SK-N-SH treated with all-trans-retinoic acid at 6 μM for 48 hours (cell line): Measurements from ENCODE around the gene TSPAN9.

Experiments used
- ATAC-seq: fragments of 200-7000 bp; cut with Tn5 transposase; 3 replicates; pipeline ENCODE4 v1.9.1; 2020; ENCODE audit warnings: mild to moderate bottlenecking, moderate library complexity
- ARNTL ChIP-seq: fragments of 450-650 bp; formaldehyde crosslinking; IDR thresholded peaks from 2 replicates; pipeline ENCODE4 v1.5.0; 2020; ENCODE audit warnings: low read depth, mild to moderate bottlenecking, moderate library complexity, borderline replicate concordance
- BACH2 ChIP-seq: fragments of 250-450 bp; sonication (Bioruptor Pico); IDR thresholded peaks from 2 replicates; pipeline ENCODE4 v1.9.0; 2021; ENCODE audit warnings: mild to moderate bottlenecking, borderline replicate concordance
- CSDC2 ChIP-seq: fragments of 250-450 bp; sonication (Bioruptor Pico); IDR thresholded peaks from 2 replicates; pipeline ENCODE4 v1.5.0; 2020; ENCODE audit warnings: mild to moderate bottlenecking, moderate library complexity
- CSRNP3 ChIP-seq: fragments of 250-450 bp; sonication (Bioruptor Pico); IDR thresholded peaks from 2 replicates; pipeline ENCODE4 v1.5.1; 2021; ENCODE audit warnings: mild to moderate bottlenecking, moderate library complexity
- ESRRG ChIP-seq: fragments of 250-450 bp; sonication (Bioruptor Pico); IDR thresholded peaks from 2 replicates; pipeline ENCODE4 v1.6.1; 2021; ENCODE audit warnings: mild to moderate bottlenecking
- GLIS3 ChIP-seq: fragments of 250-450 bp; sonication (Bioruptor Pico); IDR thresholded peaks from 2 replicates; pipeline ENCODE4 v1.5.0; 2020; ENCODE audit warnings: mild to moderate bottlenecking, moderate library complexity
- OSR1 ChIP-seq: fragments of 250-450 bp; sonication (Bioruptor Pico); IDR thresholded peaks from 2 replicates; pipeline ENCODE4 v1.8.0; 2022; ENCODE audit warnings: moderate library complexity, mild to moderate bottlenecking, inconsistent platforms
- PATZ1 ChIP-seq: fragments of 250-450 bp; sonication (Bioruptor Pico); IDR thresholded peaks from 2 replicates; pipeline ENCODE4 v1.8.0; 2020; ENCODE audit warnings: mild to moderate bottlenecking, moderate library complexity, borderline replicate concordance
- PPARA ChIP-seq: fragments of 250-450 bp; sonication (Bioruptor Pico); IDR thresholded peaks from 2 replicates; pipeline ENCODE4 v1.5.0; 2020; ENCODE audit warnings: mild to moderate bottlenecking, borderline replicate concordance
- RARB ChIP-seq: fragments of 250-450 bp; sonication (Bioruptor Pico); IDR thresholded peaks from 2 replicates; pipeline ENCODE4 v1.8.0; 2021; ENCODE audit warnings: mild to moderate bottlenecking, moderate library complexity
- TCF4 ChIP-seq: fragments of 250-450 bp; sonication (Bioruptor Pico); IDR thresholded peaks from 2 replicates; pipeline ENCODE4 v1.8.0; 2021; ENCODE audit warnings: mild to moderate bottlenecking, moderate library complexity, borderline replicate concordance
- TOX ChIP-seq: fragments of 250-450 bp; sonication (Bioruptor Pico); IDR thresholded peaks from 2 replicates; pipeline ENCODE4 v1.8.0; 2021; ENCODE audit warnings: mild to moderate bottlenecking, moderate library complexity, borderline replicate concordance
- TSHZ2 ChIP-seq: fragments of 250-450 bp; sonication (Bioruptor Pico); IDR thresholded peaks from 2 replicates; pipeline ENCODE4 v1.5.0; 2020; ENCODE audit warnings: mild to moderate bottlenecking, moderate library complexity
- ZC3H10 ChIP-seq: fragments of 250-450 bp; sonication (Bioruptor Pico); IDR thresholded peaks from 2 replicates; pipeline ENCODE4 v1.5.1; 2021; ENCODE audit warnings: mild to moderate bottlenecking, moderate library complexity
- ZFP3 ChIP-seq: fragments of 250-450 bp; sonication (Bioruptor Pico); IDR thresholded peaks from 2 replicates; pipeline ENCODE4 v1.5.0; 2020; ENCODE audit warnings: mild to moderate bottlenecking, moderate library complexity
- ZNF565 ChIP-seq: fragments of 450-650 bp; formaldehyde crosslinking; conservative IDR thresholded peaks from 2 replicates; pipeline ENCODE4 v1.5.0; 2020; ENCODE audit warnings: low read depth, mild to moderate bottlenecking, moderate library complexity
- ZNF70 ChIP-seq: fragments of 450-650 bp; formaldehyde crosslinking; IDR thresholded peaks from 2 replicates; pipeline ENCODE4 v1.5.0; 2020; ENCODE audit warnings: mild to moderate bottlenecking, moderate library complexity
- ZNF8 ChIP-seq: fragments of 450-650 bp; formaldehyde crosslinking; IDR thresholded peaks from 2 replicates; pipeline ENCODE4 v1.5.0; 2020; ENCODE audit warnings: mild to moderate bottlenecking, moderate library complexity

The TSPAN9 gene

GRCh38 chr12:3125674-3126073 is 48.5 kb downstream of the TSPAN9 start:
- TF ChIP-seq ZNF70 (CRISPR knock-in tag) (no peak), PPARA (CRISPR knock-in tag) (no peak), CSRNP3 (no peak), ZNF565 (no peak), ZC3H10 (CRISPR knock-in tag) (no peak), TSHZ2 (CRISPR knock-in tag) (no peak), PATZ1 (CRISPR knock-in tag) (no peak), CSDC2 (CRISPR knock-in tag) (no peak)
- ATAC-seq = no peak

GRCh38 chr12:3127832-3128231 is 50.7 kb downstream of the TSPAN9 start:
- ATAC-seq = no peak

More at GRCh38 chr12:3127832-3128231, 50.7 kb downstream of the TSPAN9 start:
- TF ChIP-seq CSDC2 (CRISPR knock-in tag) (no peak), ARNTL (CRISPR knock-in tag) (no peak), ZNF8 (CRISPR knock-in tag) (no peak), GLIS3 (CRISPR knock-in tag) (no peak), TOX (CRISPR knock-in tag) (no peak), ZNF70 (CRISPR knock-in tag) (no peak), ZNF565 (no peak), RARB (no peak), TSHZ2 (CRISPR knock-in tag) (no peak), TCF4 (CRISPR knock-in tag) (no peak), BACH2 (CRISPR knock-in tag) (no peak), CSRNP3 (no peak), ESRRG (CRISPR knock-in tag) (no peak), OSR1 (CRISPR knock-in tag) (no peak), ZFP3 (CRISPR knock-in tag) (no peak)
- TF ChIP-seq, all 23 proteins: peak for 0
